Stimulated activated CD4-positive, alpha-beta T cell treated with anti-CD3 and anti-CD28 coated beads, TNF-alpha, amount 100 ng/mL, for 24 hours (primary cell): ENCODE results near the gene ICA1.
"Not testable (repeated sequence)": the region's sequence is repeated elsewhere in the genome, so short reads cannot be mapped to it uniquely, and the experiment has no call there.

ENCODE experiments used
- DNase-seq, 3 experiments: peaks; one replicate each; pipeline ENCODE4 v3.0.0-alpha.2; 2020; ENCODE audit warnings: low read depth in 3 of 3

ICA1 gene

GRCh38 chr7:8261711-8262695 is at the start of gene ICA1:
ICA1 (minus strand) TSS chr7:8262167; CDS start chr7:8235926, 26,241 bp downstream.
- DNase-seq, result peak in 1 of 3 experiments; percentile 34

- DNase-seq, result no peak
Measured at GRCh38 chr7:8310876-8311275, 48.9 kb upstream of the ICA1 start.

GRCh38 chr7:8305625-8306388 is 43.8 kb upstream of the ICA1 start:
- no peak for DNase-seq

- no peak for DNase-seq
Measured at GRCh38 chr7:8305104-8305503, 43.1 kb upstream of the ICA1 start.

- no peak for DNase-seq
Measured at GRCh38 chr7:8303904-8304528, 42.0 kb upstream of the ICA1 start.

GRCh38 chr7:8297023-8297422 is 35.1 kb upstream of the ICA1 start:
- DNase-seq, result not testable (repeated sequence)

GRCh38 chr7:8296362-8296659 is 34.3 kb upstream of the ICA1 start:
- no peak for DNase-seq

- DNase-seq, result peak in 1 of 3 experiments; percentile 10
Measured at GRCh38 chr7:8295638-8296361, 33.8 kb upstream of the ICA1 start.

- DNase-seq, result no peak
Measured at GRCh38 chr7:8291397-8292141, 29.6 kb upstream of the ICA1 start.

GRCh38 chr7:8290645-8291308 is 28.8 kb upstream of the ICA1 start:
- no peak for DNase-seq

- DNase-seq, result no peak
Measured at GRCh38 chr7:8286118-8286517, 24.2 kb upstream of the ICA1 start.

GRCh38 chr7:8285155-8285554 is 23.2 kb upstream of the ICA1 start:
- no peak for DNase-seq

GRCh38 chr7:8284606-8285005 is 22.6 kb upstream of the ICA1 start:
- no peak for DNase-seq

GRCh38 chr7:8283968-8284367 is 22.0 kb upstream of the ICA1 start:
- DNase-seq, result no peak

GRCh38 chr7:8282871-8283270 is 20.9 kb upstream of the ICA1 start:
- DNase-seq, result no peak

GRCh38 chr7:8282162-8282561 is 20.2 kb upstream of the ICA1 start:
- DNase-seq, result no peak

GRCh38 chr7:8278183-8278582 is 16.2 kb upstream of the ICA1 start:
- no peak for DNase-seq

GRCh38 chr7:8277394-8277982 is 15.5 kb upstream of the ICA1 start:
- no peak for DNase-seq

- no peak for DNase-seq
Measured at GRCh38 chr7:8274589-8274988, 12.6 kb upstream of the ICA1 start.

GRCh38 chr7:8271960-8272359 is 10.0 kb upstream of the ICA1 start:
- DNase-seq, result no peak
